Endodermal cell (in vitro differentiated cells): ENCODE data around the gene FARP1. TPM values are rescaled to one million over a fixed set of nuclear protein-coding genes. Genes with fewer than 3 reads are reported as not detected.

Experiments used
- DNase-seq: peaks from one replicate; pipeline ENCODE4 v3.0.0-alpha.2; 2017
- H3K27ac ChIP-seq: 2 replicates; pipeline ENCODE4 v1.5.1; 2013; ENCODE audit warnings: mild to moderate bottlenecking, low read depth, low read length, moderate library complexity
- H3K27me3 ChIP-seq: 2 replicates; pipeline ENCODE4 v1.6.1; 2013; ENCODE audit warnings: mild to moderate bottlenecking, low read length, moderate library complexity; ENCODE audit not compliant: insufficient read depth, control insufficient read depth, poor library complexity, severe bottlenecking
- H3K36me3 ChIP-seq: 2 replicates; pipeline ENCODE4 v1.7.0; 2013; ENCODE audit warnings: mild to moderate bottlenecking, low read length, moderate library complexity; ENCODE audit not compliant: control insufficient read depth, insufficient read depth
- H3K4me1 ChIP-seq: one replicate; pipeline ENCODE4 v1.7.0; 2013; ENCODE audit warnings: low read length; ENCODE audit not compliant: control insufficient read depth, insufficient read depth
- H3K4me3 ChIP-seq: 2 replicates; pipeline ENCODE4 v1.5.1; 2013; ENCODE audit warnings: mild to moderate bottlenecking, low read length, moderate library complexity
- H3K9ac ChIP-seq: 2 replicates; pipeline ENCODE4 v1.6.1; 2013; ENCODE audit warnings: mild to moderate bottlenecking, low read length, moderate library complexity; ENCODE audit not compliant: poor library complexity, severe bottlenecking; ENCODE audit errors: extremely low read depth
- H3K9me3 ChIP-seq: 2 replicates; pipeline ENCODE4 v1.6.1; 2013; ENCODE audit warnings: mild to moderate bottlenecking, low read length, moderate library complexity; ENCODE audit not compliant: control insufficient read depth
- H3K27ac Mint-ChIP-seq: 2 replicates; pipeline ENCODE4 v1.8.0; 2020; ENCODE audit warnings: mixed read lengths
- H3K27me3 Mint-ChIP-seq: 2 replicates; pipeline ENCODE4 v1.8.0; 2021; ENCODE audit warnings: mild to moderate bottlenecking, mixed read lengths; ENCODE audit not compliant: insufficient read depth
- H3K36me3 Mint-ChIP-seq: 2 replicates; pipeline ENCODE4 v1.8.0; 2020; ENCODE audit warnings: low read depth, mixed read lengths
- H3K4me1 Mint-ChIP-seq: 2 replicates; pipeline ENCODE4 v1.8.0; 2020; ENCODE audit warnings: mixed read lengths
- H3K4me3 Mint-ChIP-seq: 2 replicates; pipeline ENCODE4 v1.8.0; 2020; ENCODE audit warnings: mild to moderate bottlenecking, moderate library complexity, mixed read lengths
- H3K9me3 Mint-ChIP-seq: 2 replicates; pipeline ENCODE4 v1.8.0; 2020; ENCODE audit warnings: mild to moderate bottlenecking, mixed read lengths
- CTCF ChIP-seq: fragments of 200-600 bp; sonication (generic); conservative IDR thresholded peaks from 2 replicates; pipeline ENCODE4 v1.5.0; 2021; ENCODE audit warnings: antibody characterized with exemption, mild to moderate bottlenecking
- WGBS, 2 experiments: methylation state at CpG; one replicate each; pipeline versions ENCODE4 v1.1.5 to v1.1.7; 2013; ENCODE audit warnings: missing lambda C conversion rate in 2 of 2, mixed read lengths in 1 of 2; ENCODE audit not compliant: insufficient coverage in 1 of 2, insufficient read length in 1 of 2; 5-methylcytosine and 5-hydroxymethylcytosine counted together
- total RNA-seq, 2 donors: library from RNA; stranded (reverse); fragmentation: NEBNext Ultra II Directional in 1 of 2; extraction: Animal tissue kit (Norgen Biotek cat#: 25700) in 1 of 2; gene quantifications; 2 replicates in 1 of 2; 3 replicates in 1 of 2; pipeline ENCODE4 v1.2.1, GENCODE V29; 2021

FARP1 gene
- total RNA-seq, 2 donors from 2014 or later: 237 to 319 TPM

- Mint-ChIP-seq H3K4me1 (peaks cover 36% of the 10 kb centered on the region), H3K36me3 (peaks cover 45% of the 10 kb centered on the region), H3K4me3 (no peak overlapping the region), H3K27ac (no peak overlapping the region), H3K9me3 (no peaks in the 10 kb centered on the region), H3K27me3 (no peaks in the 10 kb centered on the region)
- peaks cover 54% of the 10 kb centered on the region for H3K36me3 ChIP-seq
- WGBS, 2 experiments: 95 to 98% methylated on average over 4 to 5 of the region's 5 CpGs
- TF ChIP-seq CTCF: no peak
- H3K4me3 ChIP-seq: no peak overlapping the region
- no peaks in the 10 kb centered on the region for H3K9me3 ChIP-seq
- DNase-seq: no peak
- H3K4me1 ChIP-seq: peaks cover 19% of the 10 kb centered on the region
- H3K27ac ChIP-seq: no peak overlapping the region
- no peaks in the 10 kb centered on the region for H3K27me3 ChIP-seq
- H3K9ac ChIP-seq: no peak overlapping the region
These were observed 330.4 kb downstream of the FARP1 start for GRCh38 chr13:98473135-98473787.

- no peak overlapping the region for H3K9ac ChIP-seq
- no peaks in the 10 kb centered on the region for H3K27me3 ChIP-seq
- no peak overlapping the region for H3K4me3 ChIP-seq
- TF ChIP-seq CTCF: no peak
- WGBS, 2 experiments: 92 to 95% methylated on average over 7 of the region's 7 CpGs
- peaks cover 40% of the 10 kb centered on the region for H3K4me1 Mint-ChIP-seq
- H3K36me3 ChIP-seq: peaks cover 49% of the 10 kb centered on the region
- H3K36me3 Mint-ChIP-seq: peaks cover 45% of the 10 kb centered on the region
- peaks cover 22% of the 10 kb centered on the region for H3K4me1 ChIP-seq
- no peak overlapping the region for H3K4me3 Mint-ChIP-seq
- no peaks in the 10 kb centered on the region for H3K27me3 Mint-ChIP-seq
- H3K9me3 Mint-ChIP-seq: no peaks in the 10 kb centered on the region
- no peak for DNase-seq
- H3K9me3 ChIP-seq: no peaks in the 10 kb centered on the region
- no peak overlapping the region for H3K27ac ChIP-seq
- peak overlapping the region; percentile 14 for H3K27ac Mint-ChIP-seq
These were observed 330.9 kb downstream of the FARP1 start for GRCh38 chr13:98473788-98474144.

GRCh38 chr13:98474292-98474691, 331.4 kb downstream of the FARP1 start:
- no peak overlapping the region for H3K4me3 ChIP-seq
- peaks cover 45% of the 10 kb centered on the region for H3K36me3 Mint-ChIP-seq
- no peaks in the 10 kb centered on the region for H3K27me3 ChIP-seq
- no peak for TF ChIP-seq CTCF
- H3K9me3 Mint-ChIP-seq: no peaks in the 10 kb centered on the region
- H3K27ac ChIP-seq: no peak overlapping the region
- peaks cover 24% of the 10 kb centered on the region for H3K4me1 ChIP-seq
- H3K4me1 Mint-ChIP-seq: peaks cover 44% of the 10 kb centered on the region
- H3K27ac Mint-ChIP-seq: peak overlapping the region; percentile 21
- H3K4me3 Mint-ChIP-seq: no peak overlapping the region
- H3K27me3 Mint-ChIP-seq: no peaks in the 10 kb centered on the region
- H3K9me3 ChIP-seq: no peaks in the 10 kb centered on the region
- DNase-seq: no peak
- no peak overlapping the region for H3K9ac ChIP-seq
- WGBS, 2 experiments: 94 to 95% methylated on average over 5 to 10 of the region's 10 CpGs
- H3K36me3 ChIP-seq: peaks cover 48% of the 10 kb centered on the region
